ENCODE measurements around the gene HSPA1A. TPM values are rescaled to one million over a fixed set of nuclear protein-coding genes. Genes with fewer than 3 reads are reported as not detected.

Gene HSPA1A
- total and polyA plus RNA-seq, 2 donors (not counting 1 experiment from before 2014, with no cell fraction given) = 66.3 to 70.0 TPM

GRCh38 chr6:31782126-31782855 is 33.1 kb upstream of the HSPA1A start:
- Histone ChIP-seq H3K79me2 (ENCODE audit: control insufficient read depth, insufficient read depth, low read length) (no peaks in the 10 kb centered on the region), H3K4me3 (replicated peaks in 1 of 4; ENCODE audit: control extremely low read depth in 1 of 4, insufficient read depth in 1 of 4, low read depth in 3 of 4, low read length in 4 of 4) (no peak overlapping the region), H3K4me2 (ENCODE audit: extremely low read depth, insufficient read depth, low read length) (no peak overlapping the region), H3K4me1 (ENCODE audit: control insufficient read depth, extremely low read depth, insufficient read depth, low read length) (peaks cover 2% of the 10 kb centered on the region), H3K36me3 (ENCODE audit: control insufficient read depth, insufficient read depth, low read length) (peaks cover 27% of the 10 kb centered on the region), H4K20me1 (ENCODE audit: control insufficient read depth, extremely low read depth, insufficient read depth, low read length) (no peaks in the 10 kb centered on the region), H3K27me3 (ENCODE audit: control insufficient read depth, insufficient read depth, low read length) (no peaks in the 10 kb centered on the region), H3K27ac (ENCODE audit: insufficient read depth, low read length) (no peak overlapping the region), H3K9ac (ENCODE audit: insufficient read depth, low read length) (no peak overlapping the region), H2AFZ (ENCODE audit: low read length) (no peak overlapping the region), H3K9me3 (ENCODE audit: control insufficient read depth, insufficient read depth, low read depth, low read length) (no peaks in the 10 kb centered on the region)
- no peak for DNase-seq (ENCODE audit: low read depth in 2 of 2)
- TF ChIP-seq EZH2 (IDR thresholded peaks at IDR 0.05; ENCODE audit: low read length, missing control alignments) = no peak
- TF ChIP-seq CTCF (conservative IDR thresholded peaks at IDR 0.05 in 1 of 2, IDR thresholded peaks at IDR 0.05 in 1 of 2; ENCODE audit: low read depth in 1 of 2, low read length in 2 of 2) = no peak

DNA sequence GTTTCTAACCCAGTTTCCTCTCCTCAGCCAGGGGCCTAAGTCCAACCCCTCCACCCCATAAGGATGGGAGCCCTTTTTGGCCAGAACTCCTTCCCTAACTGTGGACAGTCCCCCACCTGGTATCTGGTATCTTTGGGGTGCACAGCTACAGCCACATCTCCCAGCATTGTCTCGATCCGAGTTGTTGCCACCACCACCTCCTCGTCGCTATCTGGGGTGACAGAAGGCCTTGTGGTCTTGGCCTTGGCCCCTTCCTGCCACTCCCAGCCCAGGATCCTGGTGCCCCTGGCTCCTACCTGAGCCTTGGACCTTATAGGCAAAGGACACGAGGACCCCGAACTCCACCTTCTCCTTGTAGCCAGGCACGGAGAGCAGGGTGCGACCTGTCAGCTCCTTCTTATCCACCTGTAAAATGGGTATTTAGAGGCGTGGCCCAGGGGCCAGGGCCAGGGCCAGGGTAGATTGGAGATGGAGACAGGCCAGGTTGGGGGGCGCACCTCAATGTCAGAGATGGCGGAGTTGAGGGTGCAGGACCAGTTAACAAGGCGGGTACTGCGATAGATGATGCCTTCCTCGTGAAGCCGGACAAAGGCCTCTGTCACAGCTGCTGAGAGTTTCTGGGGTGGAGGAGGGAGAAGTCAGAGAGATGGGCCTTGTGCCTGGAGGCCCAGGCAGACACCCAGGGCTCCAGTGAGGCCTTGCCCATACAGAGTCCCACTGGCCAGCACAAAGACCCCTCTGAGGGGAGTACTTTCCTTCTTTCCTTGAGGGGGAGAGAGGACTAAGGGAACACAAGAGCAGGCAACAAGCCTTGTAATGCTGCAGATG is 31.0 kb upstream of the HSPA1A start:
- no peak overlapping the region for H3K27ac ChIP-seq (ENCODE audit: insufficient read depth, low read length)
- DNase-seq (ENCODE audit: low read depth in 2 of 2) = no peak
- H3K4me3 ChIP-seq (replicated peaks in 1 of 4; ENCODE audit: control extremely low read depth in 1 of 4, insufficient read depth in 1 of 4, low read depth in 3 of 4, low read length in 4 of 4) = no peak overlapping the region
- H3K79me2 ChIP-seq (ENCODE audit: control insufficient read depth, insufficient read depth, low read length) = no peaks in the 10 kb centered on the region
- H4K20me1 ChIP-seq (ENCODE audit: control insufficient read depth, extremely low read depth, insufficient read depth, low read length) = no peaks in the 10 kb centered on the region
- H3K4me2 ChIP-seq (ENCODE audit: extremely low read depth, insufficient read depth, low read length) = no peak overlapping the region
- no peak overlapping the region for H3K9ac ChIP-seq (ENCODE audit: insufficient read depth, low read length)
- TF ChIP-seq CTCF (conservative IDR thresholded peaks at IDR 0.05 in 1 of 2, IDR thresholded peaks at IDR 0.05 in 1 of 2; ENCODE audit: low read depth in 1 of 2, low read length in 2 of 2) (no peak), EZH2 (IDR thresholded peaks at IDR 0.05; ENCODE audit: low read length, missing control alignments) (no peak)
- H3K36me3 ChIP-seq (ENCODE audit: control insufficient read depth, insufficient read depth, low read length) = peaks cover 23% of the 10 kb centered on the region
- H3K9me3 ChIP-seq (ENCODE audit: control insufficient read depth, insufficient read depth, low read depth, low read length) = no peaks in the 10 kb centered on the region
- H3K4me1 ChIP-seq (ENCODE audit: control insufficient read depth, extremely low read depth, insufficient read depth, low read length) = no peaks in the 10 kb centered on the region
- no peak overlapping the region for H2AFZ ChIP-seq (ENCODE audit: low read length)
- H3K27me3 ChIP-seq (ENCODE audit: control insufficient read depth, insufficient read depth, low read length) = no peaks in the 10 kb centered on the region

GRCh38 chr6:31785475-31785874 is 29.9 kb upstream of the HSPA1A start:
- Histone ChIP-seq H3K4me2 (ENCODE audit: extremely low read depth, insufficient read depth, low read length) (no peak overlapping the region), H3K4me3 (replicated peaks in 1 of 4; ENCODE audit: control extremely low read depth in 1 of 4, insufficient read depth in 1 of 4, low read depth in 3 of 4, low read length in 4 of 4) (no peak overlapping the region), H3K9ac (ENCODE audit: insufficient read depth, low read length) (no peak overlapping the region), H2AFZ (ENCODE audit: low read length) (no peak overlapping the region), H3K9me3 (ENCODE audit: control insufficient read depth, insufficient read depth, low read depth, low read length) (no peaks in the 10 kb centered on the region), H3K27me3 (ENCODE audit: control insufficient read depth, insufficient read depth, low read length) (no peaks in the 10 kb centered on the region), H3K27ac (ENCODE audit: insufficient read depth, low read length) (no peak overlapping the region), H3K4me1 (ENCODE audit: control insufficient read depth, extremely low read depth, insufficient read depth, low read length) (no peaks in the 10 kb centered on the region), H3K79me2 (ENCODE audit: control insufficient read depth, insufficient read depth, low read length) (no peaks in the 10 kb centered on the region), H3K36me3 (ENCODE audit: control insufficient read depth, insufficient read depth, low read length) (peaks cover 24% of the 10 kb centered on the region), H4K20me1 (ENCODE audit: control insufficient read depth, extremely low read depth, insufficient read depth, low read length) (no peaks in the 10 kb centered on the region)
- no peak for TF ChIP-seq EZH2 (IDR thresholded peaks at IDR 0.05; ENCODE audit: low read length, missing control alignments)
- TF ChIP-seq CTCF (conservative IDR thresholded peaks at IDR 0.05 in 1 of 2, IDR thresholded peaks at IDR 0.05 in 1 of 2; ENCODE audit: low read depth in 1 of 2, low read length in 2 of 2) = no peak
- DNase-seq (ENCODE audit: low read depth in 2 of 2) = no peak
